SK-N-SH (cell line): ENCODE results near the gene ASIC3.

ENCODE experiments used
- CHD2 ChIP-seq: fragments of 150-350 bp; IDR thresholded peaks from 2 replicates; pipeline ENCODE4 v1.6.1; 2018; ENCODE audit warnings: low read length; ENCODE audit not compliant: partially characterized antibody
- CTCF ChIP-seq: fragments of 200-600 bp; sonication (generic); IDR thresholded peaks from 2 replicates; pipeline ENCODE4 v1.6.1; 2017; ENCODE audit warnings: antibody characterized with exemption, mild to moderate bottlenecking, moderate library complexity
- ELF1 ChIP-seq: IDR thresholded peaks from 2 replicates; pipeline ENCODE4 v1.4.0; 2012
- EP300 ChIP-seq, 2 experiments: IDR thresholded peaks; 2 replicates each; pipeline versions ENCODE4 v1.4.0 to v1.6.1; 2012; ENCODE audit warnings: borderline replicate concordance in 1 of 2, low read depth in 1 of 2, low read length in 1 of 2
- EZH2phosphoT487 ChIP-seq: fragments of 200-600 bp; sonication (generic); IDR thresholded peaks from 2 replicates; pipeline ENCODE4 v1.6.1; 2017; ENCODE audit warnings: low read depth, mixed run types, mild to moderate bottlenecking, antibody characterized with exemption, moderate library complexity, borderline replicate concordance
- JUND ChIP-seq: IDR thresholded peaks from 2 replicates; pipeline ENCODE4 v1.4.0; 2012
- NRF1 ChIP-seq: IDR thresholded peaks from 2 replicates; pipeline ENCODE4 v1.6.1; 2012; ENCODE audit warnings: low read depth, mild to moderate bottlenecking, low read length
- POLR2AphosphoS5 ChIP-seq: IDR thresholded peaks from 2 replicates; pipeline ENCODE4 v1.6.1; 2012; ENCODE audit warnings: low read depth, low read length
- REST ChIP-seq: IDR thresholded peaks from 2 replicates; pipeline ENCODE4 v1.6.1; 2012; ENCODE audit warnings: mild to moderate bottlenecking, low read depth, low read length, moderate library complexity
- RFX5 ChIP-seq: IDR thresholded peaks from 2 replicates; pipeline ENCODE4 v1.6.1; 2012; ENCODE audit warnings: mild to moderate bottlenecking, improper control_type of control experiment, low read length
- TF ChIP-seq, protein P1 (sequence below): fragments of 150-350 bp; IDR thresholded peaks from 2 replicates; pipeline ENCODE4 v1.6.1; 2017; ENCODE audit warnings: antibody characterized with exemption, low read length, low read depth, borderline replicate concordance
- TF ChIP-seq, protein P2 (sequence below): IDR thresholded peaks from 2 replicates; pipeline ENCODE4 v1.4.0; 2012; ENCODE audit warnings: low read depth

DNA sequence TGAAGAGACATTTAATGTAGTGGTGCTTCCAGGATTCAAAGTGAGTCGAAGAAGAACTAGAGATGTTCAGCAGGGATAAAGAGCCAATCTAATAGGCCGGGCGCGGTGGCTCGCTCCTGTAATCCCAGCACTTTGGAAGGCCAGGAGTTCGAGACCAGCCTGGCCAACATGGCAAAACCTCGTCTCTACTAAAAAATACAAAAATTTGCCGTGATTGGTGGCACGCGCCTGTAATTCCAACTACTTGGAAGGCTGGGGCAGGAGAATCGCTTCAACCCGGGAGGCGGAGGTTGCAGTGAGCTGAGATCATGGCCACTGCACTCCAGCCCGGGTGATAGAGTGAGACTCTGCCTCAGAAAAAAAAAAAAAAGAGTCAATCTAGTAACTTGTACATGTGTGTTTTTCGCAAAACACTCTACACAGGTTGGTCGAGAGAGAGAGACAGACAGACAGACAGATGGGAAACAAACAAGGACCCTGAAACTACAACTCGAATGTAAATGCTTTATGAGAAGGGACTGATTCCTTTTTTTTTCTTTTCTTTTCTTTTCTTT lies 19.3 kb upstream of the ASIC3 start:
- TF ChIP-seq EP300 (IDR thresholded peaks at IDR 0.05; ENCODE audit: borderline replicate concordance in 1 of 2, low read depth in 1 of 2, low read length in 1 of 2) = no peak
- TF ChIP-seq REST = no peak
- TF ChIP-seq POLR2AphosphoS5 = no peak
- TF ChIP-seq, protein P1, sequence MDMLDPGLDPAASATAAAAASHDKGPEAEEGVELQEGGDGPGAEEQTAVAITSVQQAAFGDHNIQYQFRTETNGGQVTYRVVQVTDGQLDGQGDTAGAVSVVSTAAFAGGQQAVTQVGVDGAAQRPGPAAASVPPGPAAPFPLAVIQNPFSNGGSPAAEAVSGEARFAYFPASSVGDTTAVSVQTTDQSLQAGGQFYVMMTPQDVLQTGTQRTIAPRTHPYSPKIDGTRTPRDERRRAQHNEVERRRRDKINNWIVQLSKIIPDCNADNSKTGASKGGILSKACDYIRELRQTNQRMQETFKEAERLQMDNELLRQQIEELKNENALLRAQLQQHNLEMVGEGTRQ = no peak
- TF ChIP-seq EZH2phosphoT487 = no peak
- no peak for TF ChIP-seq ELF1
- no peak for TF ChIP-seq NRF1
- TF ChIP-seq CTCF = no peak
- TF ChIP-seq JUND = no peak
- TF ChIP-seq, protein P2, sequence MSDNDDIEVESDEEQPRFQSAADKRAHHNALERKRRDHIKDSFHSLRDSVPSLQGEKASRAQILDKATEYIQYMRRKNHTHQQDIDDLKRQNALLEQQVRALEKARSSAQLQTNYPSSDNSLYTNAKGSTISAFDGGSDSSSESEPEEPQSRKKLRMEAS = peak; percentile 4; the same call in 1 of the 2 replicates
- TF ChIP-seq CHD2 = no peak
- no peak for TF ChIP-seq RFX5
